Ascending aorta (tissue), 2 donors: ENCODE results near the gene PSORS1C1. TPM values are rescaled to one million over a fixed set of nuclear protein-coding genes. Genes with fewer than 3 reads are reported as not detected.

Experiments used
- DNase-seq, 2 donors: peaks; one replicate each; pipeline ENCODE4 v3.0.0-alpha.2; 2019; ENCODE audit warnings: low spot score in 2 of 2
- H3K27ac ChIP-seq, 2 donors: fragments of 200-600 bp; sonication (generic); one replicate each; pipeline ENCODE4 v1.5.1; 2016 to 2017; ENCODE audit warnings: mild to moderate bottlenecking in 1 of 2
- H3K27me3 ChIP-seq: fragments of 200-600 bp; sonication (generic); one replicate; pipeline ENCODE4 v1.5.1; 2017
- H3K36me3 ChIP-seq, 2 donors: fragments of 200-600 bp; sonication (generic); one replicate each; pipeline ENCODE4 v1.5.1; 2016
- H3K4me1 ChIP-seq, 2 donors: fragments of 200-600 bp; sonication (generic); one replicate each; pipeline ENCODE4 v1.5.1; 2016 to 2017; ENCODE audit warnings: mild to moderate bottlenecking in 1 of 2
- H3K4me3 ChIP-seq, 2 donors: fragments of 200-600 bp; sonication (generic); one replicate each; pipeline ENCODE4 v1.5.1; 2016 to 2017; ENCODE audit warnings: mild to moderate bottlenecking in 1 of 2
- H3K9me3 ChIP-seq, 2 donors: fragments of 200-600 bp; sonication (generic); one replicate each; pipeline ENCODE4 v1.5.1; 2016
- intact Hi-C: fragments of 100-400 bp; cut with DNase I; formaldehyde crosslinking; loops from one replicate; pipeline ENCODE4 v1.15.1; 2023
- total RNA-seq: library from RNA; depleted of rRNA; stranded (reverse); fragments of >200 nt; gene quantifications from one replicate; pipeline ENCODE4 v1.1.0, GENCODE V29; 2016
- TF ChIP-seq, protein P1 (sequence below), 3 experiments: fragments of 200-600 bp in 2 of 3; fragments of 450-650 bp in 1 of 3; sonication (generic) in 2 of 3; IDR thresholded peaks; one replicate each; pipeline ENCODE4 v1.5.1; 2016 to 2019; ENCODE audit warnings: antibody characterized with exemption in 3 of 3, mild to moderate bottlenecking in 1 of 3, moderate library complexity in 1 of 3

Gene PSORS1C1
- total RNA-seq, 1 donor from 2014 or later, result not detected

DNA sequence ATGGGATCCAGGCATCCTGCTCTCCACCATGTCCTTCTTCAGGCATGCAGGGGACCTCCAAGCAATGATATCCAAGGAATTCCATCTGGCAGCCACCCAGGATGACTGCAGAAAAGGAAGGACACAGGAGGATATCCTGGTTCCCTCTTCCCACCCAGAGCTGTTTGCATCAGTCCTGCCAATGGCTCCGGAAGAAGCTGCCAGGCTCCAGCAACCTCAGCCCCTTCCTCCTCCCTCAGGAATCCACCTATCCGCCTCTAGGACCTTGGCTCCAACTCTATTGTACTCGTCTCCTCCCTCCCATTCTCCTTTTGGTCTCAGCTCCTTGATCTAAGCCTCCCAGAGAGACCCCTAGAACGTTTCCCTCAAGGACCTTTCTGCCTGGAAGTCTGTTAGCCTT is 25.0 kb downstream of the PSORS1C1 start:
- no peak for DNase-seq
- Histone ChIP-seq H3K27ac (no peak overlapping the region), H3K9me3 (no peaks in the 10 kb centered on the region), H3K36me3 (peaks cover 0 to 2% of the 10 kb centered on the region in 2 donors), H3K4me1 (peaks cover 0 to 4% of the 10 kb centered on the region in 2 donors), H3K27me3 (no peaks in the 10 kb centered on the region), H3K4me3 (no peak overlapping the region)
- TF ChIP-seq, protein P1, sequence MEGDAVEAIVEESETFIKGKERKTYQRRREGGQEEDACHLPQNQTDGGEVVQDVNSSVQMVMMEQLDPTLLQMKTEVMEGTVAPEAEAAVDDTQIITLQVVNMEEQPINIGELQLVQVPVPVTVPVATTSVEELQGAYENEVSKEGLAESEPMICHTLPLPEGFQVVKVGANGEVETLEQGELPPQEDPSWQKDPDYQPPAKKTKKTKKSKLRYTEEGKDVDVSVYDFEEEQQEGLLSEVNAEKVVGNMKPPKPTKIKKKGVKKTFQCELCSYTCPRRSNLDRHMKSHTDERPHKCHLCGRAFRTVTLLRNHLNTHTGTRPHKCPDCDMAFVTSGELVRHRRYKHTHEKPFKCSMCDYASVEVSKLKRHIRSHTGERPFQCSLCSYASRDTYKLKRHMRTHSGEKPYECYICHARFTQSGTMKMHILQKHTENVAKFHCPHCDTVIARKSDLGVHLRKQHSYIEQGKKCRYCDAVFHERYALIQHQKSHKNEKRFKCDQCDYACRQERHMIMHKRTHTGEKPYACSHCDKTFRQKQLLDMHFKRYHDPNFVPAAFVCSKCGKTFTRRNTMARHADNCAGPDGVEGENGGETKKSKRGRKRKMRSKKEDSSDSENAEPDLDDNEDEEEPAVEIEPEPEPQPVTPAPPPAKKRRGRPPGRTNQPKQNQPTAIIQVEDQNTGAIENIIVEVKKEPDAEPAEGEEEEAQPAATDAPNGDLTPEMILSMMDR (IDR thresholded peaks at IDR 0.05), result no peak
- intact Hi-C loops, result loop anchor here (5.0 kb wide), 1 partner anchor 133 kb away; the partner anchor contains the start of gene HLA-C

DNA sequence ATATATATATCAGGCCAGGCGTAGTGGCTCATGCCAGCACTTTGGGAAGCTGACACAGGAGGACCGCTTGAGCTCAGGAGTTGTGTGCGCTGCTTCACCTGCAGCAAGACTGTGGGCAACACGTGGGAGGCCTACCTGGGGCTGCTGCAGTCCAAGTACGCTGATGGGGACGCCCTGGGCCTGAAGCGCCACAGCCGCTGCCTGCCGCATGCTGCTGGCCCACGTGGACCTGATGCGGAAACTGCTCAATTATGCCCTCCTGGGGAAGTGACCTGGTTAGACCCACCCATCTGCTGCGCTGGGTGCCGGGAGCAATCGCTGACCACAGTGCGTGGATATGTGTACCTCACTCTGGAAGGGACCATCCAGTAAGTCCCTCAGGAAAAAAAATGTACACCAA is 26.0 kb downstream of the PSORS1C1 start:
- TF ChIP-seq, protein P1 (IDR thresholded peaks at IDR 0.05), result no peak
- H3K4me1 ChIP-seq, result peaks cover 0 to 4% of the 10 kb centered on the region in 2 donors

DNA sequence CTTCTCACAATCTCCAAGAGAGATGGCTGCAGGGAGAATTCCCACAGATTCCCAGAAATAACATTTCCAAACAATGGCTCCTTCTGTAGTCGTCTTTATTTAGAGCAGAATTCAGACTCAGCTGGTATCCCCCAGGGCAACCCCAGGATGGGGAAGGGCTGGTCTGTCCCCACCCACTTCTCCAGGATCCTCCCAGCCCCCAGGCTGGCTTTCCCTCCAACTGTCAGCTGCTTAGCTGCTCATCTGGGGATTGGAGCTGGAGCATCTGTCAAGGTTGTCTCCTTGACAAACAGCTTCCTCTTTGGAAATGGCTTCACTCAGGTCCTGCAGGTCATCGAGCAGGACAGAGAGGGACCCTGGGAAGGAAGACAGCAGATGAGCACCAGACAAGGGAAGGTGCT is 27.8 kb downstream of the PSORS1C1 start:
- Histone ChIP-seq H3K4me1 (peaks cover 0 to 4% of the 10 kb centered on the region in 2 donors), H3K27me3 (no peaks in the 10 kb centered on the region), H3K36me3 (peaks cover 0 to 6% of the 10 kb centered on the region in 2 donors), H3K27ac (peak overlapping the region; percentile 19 to 68), H3K4me3 (no peak overlapping the region), H3K9me3 (no peaks in the 10 kb centered on the region)
- no peak for DNase-seq
- TF ChIP-seq, protein P1 (IDR thresholded peaks at IDR 0.05), result no peak
- intact Hi-C loops, result no loop called here

More for the DNA sequence above, 26.0 kb downstream of the PSORS1C1 start:
- no peaks in the 10 kb centered on the region for H3K9me3 ChIP-seq
- intact Hi-C loops, result no loop called here
- peaks cover 0 to 6% of the 10 kb centered on the region in 2 donors for H3K36me3 ChIP-seq
- H3K27me3 ChIP-seq, result no peaks in the 10 kb centered on the region
- no peak for DNase-seq
- no peak overlapping the region for H3K4me3 ChIP-seq
- H3K27ac ChIP-seq, result no peak overlapping the region

DNA sequence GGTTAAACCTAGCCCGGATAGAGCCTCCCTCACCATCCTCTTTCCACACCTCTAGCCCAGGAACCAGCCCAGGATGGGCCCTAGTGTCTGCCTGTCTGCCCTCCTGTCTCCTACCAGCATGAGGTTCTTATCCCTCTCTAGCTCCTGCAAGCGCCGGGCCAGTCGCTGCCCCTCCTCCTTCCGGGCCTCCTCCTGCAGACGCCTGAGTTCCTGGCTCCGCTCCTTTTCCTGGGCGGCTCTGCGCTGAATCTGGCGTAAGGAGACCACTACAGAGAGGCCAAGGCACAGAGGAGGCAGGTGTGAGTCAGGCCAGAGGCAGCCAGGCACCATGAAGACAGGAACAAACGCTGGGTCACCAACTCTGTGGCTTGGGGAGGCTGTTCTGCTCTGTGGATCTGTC is 28.5 kb downstream of the PSORS1C1 start:
- no peaks in the 10 kb centered on the region for H3K27me3 ChIP-seq
- TF ChIP-seq, protein P1 (IDR thresholded peaks at IDR 0.05), result no peak
- peaks cover 0 to 6% of the 10 kb centered on the region in 2 donors for H3K36me3 ChIP-seq
- H3K4me3 ChIP-seq, result no peak overlapping the region
- H3K27ac ChIP-seq, result peak overlapping the region; percentile 41 to 68
- peaks cover 0 to 4% of the 10 kb centered on the region in 2 donors for H3K4me1 ChIP-seq
- peak; percentile 28 to 90 for DNase-seq
- intact Hi-C loops, result no loop called here
- no peaks in the 10 kb centered on the region for H3K9me3 ChIP-seq

DNA sequence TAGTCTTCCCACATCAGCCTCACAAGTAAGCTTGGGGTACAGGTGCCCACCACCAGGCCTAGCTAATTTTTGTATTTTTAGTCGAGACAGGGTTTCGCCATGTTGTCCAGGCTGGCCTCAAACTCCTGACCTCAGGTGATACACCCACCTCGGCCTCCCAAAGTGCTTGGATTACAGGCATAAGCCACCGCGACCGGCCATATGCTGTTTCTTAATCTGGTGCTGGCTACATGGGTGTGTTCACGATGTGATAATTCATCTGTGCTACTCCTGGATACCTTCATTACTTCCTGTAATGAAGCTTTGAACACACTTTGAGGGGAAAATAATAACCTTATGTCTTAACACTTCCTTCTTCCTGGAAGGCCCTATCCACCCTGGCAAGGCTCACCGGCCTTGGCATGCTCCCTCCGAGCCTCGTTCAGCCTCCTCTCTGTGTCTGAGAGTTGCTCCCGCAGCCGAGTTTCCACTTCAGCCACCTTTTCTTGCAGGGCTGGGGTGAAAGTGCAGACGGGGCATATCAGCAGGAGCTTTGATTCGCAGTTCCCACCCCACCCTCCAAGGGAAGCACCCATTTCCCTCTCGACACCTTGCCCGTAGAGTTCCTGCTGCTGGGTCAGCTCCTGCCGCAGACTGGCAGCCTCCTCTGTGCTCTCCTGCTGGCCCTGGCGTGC is 29.8 kb downstream of the PSORS1C1 start:
- Histone ChIP-seq H3K4me1 (peaks cover 0 to 4% of the 10 kb centered on the region in 2 donors), H3K9me3 (no peaks in the 10 kb centered on the region), H3K4me3 (no peak overlapping the region), H3K27me3 (no peaks in the 10 kb centered on the region), H3K36me3 (peaks cover 0 to 6% of the 10 kb centered on the region in 2 donors), H3K27ac (peak overlapping the region in 1 of 2 donors; percentile 68)
- DNase-seq, result no peak
- intact Hi-C loops, result no loop called here
- TF ChIP-seq, protein P1 (IDR thresholded peaks at IDR 0.05), result no peak
